Measurements from ENCODE around the gene FBXO21.

GRCh38 chr12:117231750-117232149, 41.5 kb upstream of the FBXO21 start:
- TF ChIP-seq CTCF (IDR thresholded peaks at IDR 0.05) (peak; percentile 44), ZFX (IDR thresholded peaks at IDR 0.05; ENCODE audit: borderline replicate concordance) (no peak)

Data from 22Rv1 (cell line).